ENCODE results near the gene AKR7A2. TPM values are rescaled to one million over a fixed set of nuclear protein-coding genes. Genes with fewer than 3 reads are reported as not detected.

Gene AKR7A2
- total RNA-seq (10 to 100 TPM; 11.1 to 11.8 TPM), total RNA-seq (2.8 to 39.3 (median 19.4) reads per million in 172 experiments)
- 35.0 TPM for polyA plus RNA-seq (2013, experiment 1 of 2)
- 31.2 TPM for polyA plus RNA-seq (2013, experiment 2 of 2)

GRCh38 chr1:19311931-19312781 lies at the start of gene AKR7A2, which contains the start of gene SLC66A1:
TSS of gene AKR7A2 (minus strand) at chr1:19312144. CDS start at chr1:19312124, 20 bp downstream.
TSS of gene SLC66A1 (plus strand) at chr1:19312326. CDS start at chr1:19317678, 5,352 bp downstream.
- ChIA-PET CTCF (interaction anchor here (0.7 kb wide), 1 partner anchor 23 kb away, joined by 3 read pairs; no protein-coding TSS in a partner anchor), POLR2A (interaction anchor here (0.7 to 1.6 kb wide), 6 partner anchors 12 to 332 kb away, joined by 3 to 5 read pairs (median 3); partner anchors contain the start of gene NBL1)
- H3K9me3 Mint-ChIP-seq: no peaks in the 10 kb centered on the region
- no peak for TF ChIP-seq CTCF (IDR thresholded peaks at IDR 0.05)
- Histone ChIP-seq H3K27ac (ENCODE audit: low read depth in 1 of 2, low read length in 2 of 2) (peak within 1 kb of the TSS in 1 of 2 donors; percentile 22), H3K36me3 (ENCODE audit: insufficient read depth, low read length) (peaks cover 17% of the 10 kb centered on the region), H3K4me1 (ENCODE audit: insufficient read depth, low read length) (peaks cover 45% of the 10 kb centered on the region), H3K4me3 (ENCODE audit: low read length) (peak within 1 kb of the TSS; percentile 90), H3K27me3 (ENCODE audit: control insufficient read depth in 1 of 2, insufficient read depth in 2 of 2, low read length in 2 of 2) (no peaks in the 10 kb centered on the region), H3K9me3 (ENCODE audit: control insufficient read depth in 1 of 2, insufficient read depth in 1 of 2, low read length in 2 of 2) (peaks cover 0 to 4% of the 10 kb centered on the region in 2 experiments)
- intact Hi-C loops (cut with DNase I, micrococcal nuclease): loop anchor here in 1 of 2 experiments (2.0 to 5.0 kb wide), 3 partner anchors 57 to 175 kb away; partner anchors contain the start of genes CAPZB and UBR4
- H3K4me3 Mint-ChIP-seq: peak within 1 kb of the TSS; percentile 95
- H3K36me3 Mint-ChIP-seq (ENCODE audit: low read depth): peaks cover 19% of the 10 kb centered on the region
- DNase-seq (peak; percentile 78 to 96 (median 87)), ATAC-seq (ENCODE audit: poor library complexity) (peak; percentile 98)
- H3K27me3 Mint-ChIP-seq: no peaks in the 10 kb centered on the region
- peaks cover 35% of the 10 kb centered on the region for H3K4me1 Mint-ChIP-seq (ENCODE audit: low read depth)
- peak within 1 kb of the TSS; percentile 55 for H3K27ac Mint-ChIP-seq

GRCh38 chr1:19360843-19361610 lies 49.1 kb upstream of the AKR7A2 start:
- no peak for TF ChIP-seq CTCF (IDR thresholded peaks at IDR 0.05)
- H3K27me3 Mint-ChIP-seq: no peaks in the 10 kb centered on the region
- peak overlapping the region; percentile 79 for H3K27ac Mint-ChIP-seq
- ChIA-PET CTCF (no interaction called here), POLR2A (no interaction called here)
- peaks cover 63% of the 10 kb centered on the region for H3K4me1 Mint-ChIP-seq (ENCODE audit: low read depth)
- Histone ChIP-seq H3K4me1 (ENCODE audit: insufficient read depth, low read length) (peaks cover 36% of the 10 kb centered on the region), H3K4me3 (ENCODE audit: low read length) (no peak overlapping the region), H3K27ac (ENCODE audit: low read depth in 1 of 2, low read length in 2 of 2) (no peak overlapping the region), H3K9me3 (ENCODE audit: control insufficient read depth in 1 of 2, insufficient read depth in 1 of 2, low read length in 2 of 2) (no peaks in the 10 kb centered on the region), H3K36me3 (ENCODE audit: insufficient read depth, low read length) (peaks cover 44% of the 10 kb centered on the region), H3K27me3 (ENCODE audit: control insufficient read depth in 1 of 2, insufficient read depth in 2 of 2, low read length in 2 of 2) (no peaks in the 10 kb centered on the region)
- H3K9me3 Mint-ChIP-seq: no peaks in the 10 kb centered on the region
- peak overlapping the region; percentile 3 for H3K4me3 Mint-ChIP-seq
- DNase-seq (no peak), ATAC-seq (ENCODE audit: poor library complexity) (peak; percentile 69)
- intact Hi-C loops (cut with DNase I, micrococcal nuclease): no loop called here
- peaks cover 48% of the 10 kb centered on the region for H3K36me3 Mint-ChIP-seq (ENCODE audit: low read depth)

- no peak for ATAC-seq (ENCODE audit: poor library complexity)
- no peak overlapping the region for H3K27ac ChIP-seq (ENCODE audit: low read depth in 1 of 2, low read length in 2 of 2)
Observed at GRCh38 chr1:19360432-19360831, 48.5 kb upstream of the AKR7A2 start.

More at GRCh38 chr1:19360432-19360831, 48.5 kb upstream of the AKR7A2 start:
- Mint-ChIP-seq H3K36me3 (ENCODE audit: low read depth) (peaks cover 48% of the 10 kb centered on the region), H3K27me3 (no peaks in the 10 kb centered on the region), H3K27ac (peak overlapping the region; percentile 77), H3K4me3 (no peak overlapping the region), H3K9me3 (no peaks in the 10 kb centered on the region), H3K4me1 (ENCODE audit: low read depth) (peaks cover 63% of the 10 kb centered on the region)
- DNase-seq: no peak
- Histone ChIP-seq H3K4me3 (ENCODE audit: low read length) (no peak overlapping the region), H3K27me3 (ENCODE audit: control insufficient read depth in 1 of 2, insufficient read depth in 2 of 2, low read length in 2 of 2) (no peaks in the 10 kb centered on the region), H3K4me1 (ENCODE audit: insufficient read depth, low read length) (peaks cover 36% of the 10 kb centered on the region), H3K9me3 (ENCODE audit: control insufficient read depth in 1 of 2, insufficient read depth in 1 of 2, low read length in 2 of 2) (no peaks in the 10 kb centered on the region), H3K36me3 (ENCODE audit: insufficient read depth, low read length) (peaks cover 50% of the 10 kb centered on the region)
- intact Hi-C loops (cut with DNase I, micrococcal nuclease): no loop called here
- POLR2A ChIA-PET: no interaction called here
- no peak for TF ChIP-seq CTCF (IDR thresholded peaks at IDR 0.05)
- CTCF ChIA-PET: no interaction called here
